Measurements from ENCODE around the gene ALK.

ALK gene

DNA sequence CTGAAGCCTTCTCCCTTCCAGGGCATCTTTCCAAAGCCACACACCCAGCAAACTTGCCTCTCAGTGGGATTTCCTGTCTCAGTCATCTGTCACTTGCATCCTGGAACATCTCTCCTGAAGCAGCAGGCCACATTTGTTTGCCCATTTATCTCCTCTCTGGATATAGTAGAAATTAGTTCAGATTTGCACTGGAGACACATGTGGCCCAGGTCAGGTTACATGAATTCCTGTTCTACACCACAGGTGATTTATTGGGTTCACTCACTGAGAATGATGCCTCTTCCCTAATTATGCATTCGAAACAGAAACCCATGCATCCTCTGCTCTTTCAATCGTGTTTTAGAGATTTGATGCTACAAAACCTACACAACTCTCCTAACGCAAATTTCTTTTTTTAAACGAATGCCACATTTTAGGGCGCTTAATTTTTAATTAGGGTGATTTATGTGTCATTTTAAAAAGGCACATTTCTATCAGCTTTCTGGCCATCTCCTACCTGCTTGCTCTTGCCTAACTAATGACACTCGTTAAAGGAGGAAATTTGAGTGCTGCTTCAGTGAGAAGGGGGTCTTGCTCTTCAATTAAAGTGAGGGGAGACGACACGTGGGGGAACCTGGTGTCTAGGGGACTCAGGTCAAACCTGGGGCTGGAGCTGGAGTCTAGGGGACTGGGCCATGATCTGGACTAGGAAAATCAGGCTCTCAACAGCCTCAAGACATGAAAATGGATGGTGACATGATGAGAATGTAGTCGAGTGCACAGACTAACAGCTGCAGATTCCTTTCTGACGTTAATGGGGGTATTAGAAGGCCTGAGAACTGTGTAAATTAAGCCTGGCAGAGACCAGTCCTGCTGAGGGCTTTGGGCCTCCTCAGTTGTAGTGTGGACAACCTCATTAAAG is 584.8 kb downstream of the ALK start:
- DNase-seq, result no peak

DNA sequence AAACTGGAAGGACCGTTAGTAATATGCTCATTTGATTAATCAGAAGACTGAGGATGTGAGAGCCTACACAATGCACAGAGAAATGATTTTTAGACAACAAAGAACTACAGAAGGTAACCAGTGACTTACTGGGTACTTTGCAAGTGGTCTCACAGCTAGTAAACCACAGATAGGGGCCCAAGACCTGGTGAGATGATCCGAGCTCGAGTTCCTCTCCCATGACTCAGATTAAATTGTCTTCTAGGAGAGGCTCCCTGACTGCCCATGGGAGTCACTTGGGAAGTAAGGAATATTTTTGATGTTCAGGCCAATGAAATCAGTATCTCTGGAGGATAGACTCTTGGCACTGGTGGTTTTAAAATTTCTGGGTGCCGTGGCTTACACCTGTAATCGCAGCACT is 586.0 kb downstream of the ALK start:
- no peak for DNase-seq

DNA sequence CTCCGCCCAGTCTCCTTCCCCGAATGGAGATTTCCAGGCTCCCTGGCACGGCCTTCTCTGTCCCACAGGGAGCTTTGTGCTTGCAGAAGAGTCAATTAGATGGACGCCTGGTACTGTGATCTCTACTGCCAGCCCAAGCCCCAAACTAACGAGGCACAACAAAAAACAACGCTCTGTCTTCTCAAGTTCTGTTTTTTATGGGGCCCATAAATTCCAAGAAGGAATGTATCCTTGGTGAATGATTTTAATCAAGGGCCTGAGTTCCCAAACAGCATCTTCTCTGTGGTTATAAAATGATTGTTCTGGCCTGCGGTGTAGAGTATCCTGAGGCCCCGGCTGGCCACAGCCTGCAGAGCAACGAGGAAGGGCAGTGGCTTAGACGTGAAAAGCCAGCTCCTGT is 586.7 kb downstream of the ALK start:
- DNase-seq, result no peak

DNA sequence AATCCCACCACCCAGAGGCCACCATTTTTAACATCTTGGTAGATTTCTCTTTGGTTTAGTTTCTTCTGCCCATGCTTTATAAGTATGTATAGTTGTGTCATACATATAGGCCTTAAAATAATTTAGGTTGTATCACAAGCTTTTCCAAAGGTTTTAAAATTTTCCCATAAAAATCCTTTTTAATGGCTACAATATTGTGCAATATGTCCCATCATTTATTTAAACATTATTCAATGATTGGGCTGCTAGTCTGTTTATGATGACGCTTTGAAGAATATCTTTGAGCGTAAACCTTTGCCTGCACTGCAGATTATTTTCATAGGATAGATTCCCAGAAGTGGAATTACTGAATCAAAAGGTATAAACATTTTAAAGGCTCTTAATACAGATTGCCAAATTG is 588.8 kb downstream of the ALK start:
- DNase-seq, result no peak

DNA sequence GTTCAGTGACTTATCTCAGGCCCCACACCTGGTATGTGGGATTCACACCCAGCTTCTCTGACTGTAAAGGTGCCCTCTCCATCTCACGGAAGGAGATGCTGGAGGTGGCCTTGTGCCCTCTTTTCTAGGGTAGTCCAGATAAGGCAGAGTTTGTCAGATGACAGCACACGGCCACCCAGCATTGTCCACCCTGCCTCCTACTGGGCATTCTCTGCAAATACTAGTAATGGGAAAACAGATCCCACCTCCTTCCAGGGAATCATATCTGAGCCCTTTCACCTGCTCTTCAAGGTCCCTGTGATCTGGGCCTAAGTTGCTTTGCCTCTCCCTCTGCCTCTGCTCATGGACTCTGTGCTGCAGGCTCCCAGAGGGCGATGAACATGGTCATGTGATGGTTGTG is 591.5 kb downstream of the ALK start:
- no peak for DNase-seq

DNA sequence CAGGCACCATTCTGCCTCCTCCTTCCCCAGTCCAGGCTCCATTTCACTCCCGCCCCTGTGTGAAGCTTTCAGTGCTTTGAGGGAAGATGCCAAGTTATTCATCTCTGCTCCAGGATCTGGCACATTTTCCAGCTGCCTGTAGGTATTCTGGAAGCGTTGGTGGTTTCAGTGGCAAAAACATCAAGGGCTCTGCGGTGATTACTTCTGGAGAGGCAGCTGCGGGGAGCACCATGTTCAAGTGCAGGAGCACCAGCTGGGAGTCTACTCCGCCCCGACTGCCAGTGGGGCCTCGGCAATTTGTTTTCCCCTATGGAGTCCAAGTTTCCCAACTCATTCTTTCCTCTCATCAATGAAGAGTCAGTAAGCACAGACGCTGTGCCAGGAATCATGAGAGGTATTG is 594.5 kb downstream of the ALK start:
- DNase-seq, result peak in 12 of 58 donors; percentile 2 to 36 (median 8)

DNA sequence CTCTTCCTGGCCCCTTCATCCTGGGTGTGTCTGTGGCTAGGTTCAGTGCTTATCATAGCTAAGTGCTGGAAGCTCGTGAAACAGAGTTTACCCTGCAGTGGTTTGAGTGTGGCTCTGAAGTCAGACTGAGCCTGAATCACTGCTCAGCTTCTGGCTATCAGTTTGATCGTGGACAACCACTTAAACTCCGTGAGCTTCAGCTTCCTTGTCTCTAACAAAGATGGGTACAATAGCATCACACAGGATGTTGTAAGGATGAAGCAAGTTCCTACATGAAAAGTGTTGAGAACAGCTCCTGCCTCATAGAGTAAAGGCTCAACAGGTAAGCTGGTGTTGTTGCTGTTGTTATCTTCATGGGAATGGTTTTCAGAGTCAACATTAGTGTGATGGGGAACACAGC is 595.8 kb downstream of the ALK start:
- no peak for DNase-seq

DNA sequence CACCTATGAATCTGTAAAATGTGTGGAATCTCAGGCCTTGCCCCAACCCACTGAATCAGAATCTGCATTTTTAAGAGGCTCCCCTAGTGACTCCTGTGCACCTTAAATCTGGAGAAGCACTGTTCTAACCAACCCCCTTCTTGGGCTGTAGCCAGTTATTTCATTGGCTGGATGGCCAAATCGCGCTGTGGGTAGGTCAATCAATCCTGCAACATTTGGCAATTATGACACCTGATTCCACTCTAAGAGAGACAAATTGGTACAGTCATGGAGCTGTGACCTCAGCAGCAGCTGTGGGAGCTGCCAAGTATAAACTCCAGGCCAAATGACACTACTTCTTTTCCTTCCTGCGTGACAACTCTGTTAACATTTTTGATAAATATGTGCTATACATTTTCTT is 597.4 kb downstream of the ALK start:
- DNase-seq, result no peak

DNA sequence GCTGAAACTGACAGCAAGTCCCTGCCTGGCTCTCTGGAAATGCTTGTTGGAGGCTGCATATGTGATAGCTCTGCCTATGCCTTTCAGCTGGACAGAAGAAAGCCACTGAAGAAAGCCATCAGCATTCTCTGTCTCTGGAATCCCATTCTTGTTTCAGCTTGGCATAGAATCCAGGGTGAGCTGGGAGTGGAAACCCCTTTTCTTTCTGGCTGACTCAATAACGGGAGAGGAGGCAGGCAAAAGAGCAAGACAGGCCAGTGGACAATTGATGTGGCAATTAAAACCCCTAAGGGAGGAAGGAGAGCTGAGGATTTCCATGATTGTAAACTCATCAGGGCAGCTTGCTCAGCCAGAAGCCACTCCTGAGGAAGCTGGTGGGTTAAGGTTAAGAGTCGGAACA is 598.1 kb downstream of the ALK start:
- DNase-seq, result no peak

DNA sequence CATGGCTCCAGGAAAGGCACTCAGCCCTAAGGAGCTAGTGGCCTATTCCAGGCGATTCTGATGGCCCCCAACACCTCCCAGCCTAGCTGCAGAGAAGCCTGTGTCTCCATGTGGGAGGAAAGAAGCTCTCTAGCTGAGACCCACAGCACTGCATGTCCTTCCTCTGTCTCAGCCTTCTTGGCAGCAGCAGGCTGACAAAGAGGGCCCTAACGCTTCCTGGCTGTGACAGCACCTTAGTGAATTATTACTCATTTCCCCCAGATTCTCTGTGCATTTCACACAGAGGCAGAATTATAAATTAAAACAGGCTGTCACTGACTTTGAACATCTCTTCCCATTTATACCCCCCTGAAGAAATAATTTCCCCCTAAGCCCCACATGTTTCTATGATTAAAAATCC is 599.4 kb downstream of the ALK start:
- no peak for DNase-seq

DNA sequence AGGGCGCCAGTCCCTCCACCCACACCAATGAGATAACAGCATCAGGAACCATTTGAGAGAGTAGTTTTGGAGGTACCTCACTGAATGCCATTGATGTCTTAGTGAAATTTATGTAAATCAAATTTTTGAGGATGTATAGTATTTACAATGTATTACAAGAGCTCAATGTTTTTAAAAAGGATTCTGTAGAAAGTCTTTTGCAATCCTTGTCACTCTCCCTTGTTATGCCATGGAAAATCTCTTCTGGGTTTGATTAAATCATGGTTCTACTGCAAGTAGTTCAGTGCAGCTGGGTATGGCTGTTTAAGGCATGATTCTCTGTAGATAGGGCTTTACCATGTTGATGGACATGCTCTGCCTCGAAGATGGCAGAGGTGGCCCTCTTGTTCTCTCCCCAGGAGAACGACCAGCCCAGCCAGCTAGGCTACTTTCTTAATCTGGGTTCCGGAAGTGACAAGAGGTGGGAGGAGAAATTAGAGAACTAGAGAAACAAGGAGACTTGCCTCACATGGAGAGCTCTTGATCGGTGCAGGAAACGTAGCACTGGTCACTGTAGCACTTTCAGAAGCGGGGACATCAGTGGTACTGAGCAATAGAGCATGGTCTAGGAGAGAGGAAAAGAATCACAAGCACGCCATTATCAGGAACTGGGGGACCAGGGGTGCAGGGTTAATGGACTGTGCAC is 603.4 kb downstream of the ALK start:
- DNase-seq, result no peak

DNA sequence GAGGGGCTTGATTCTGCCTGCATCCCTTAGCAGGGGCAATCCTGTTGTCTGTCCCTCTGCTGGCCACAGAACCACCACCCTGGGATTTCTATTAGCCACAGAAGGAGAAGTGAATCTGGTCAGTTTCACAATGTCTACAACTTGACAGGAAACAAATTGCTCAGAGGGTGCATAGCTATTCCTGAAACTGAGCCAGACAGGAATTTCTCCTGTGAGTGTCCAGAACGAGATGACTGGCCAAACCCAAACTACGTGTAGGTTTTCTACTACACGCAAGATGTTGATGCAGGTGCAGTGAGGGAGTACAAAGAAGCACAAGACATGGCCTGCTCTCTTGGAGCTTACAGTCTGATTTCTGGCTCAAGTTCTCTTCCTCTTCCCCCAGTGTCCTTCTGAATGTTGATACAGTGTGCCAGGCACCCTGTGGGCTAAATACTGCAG is 604.3 kb downstream of the ALK start:
- peak in 4 of 58 donors; percentile 3 to 9 (median 5) for DNase-seq

DNA sequence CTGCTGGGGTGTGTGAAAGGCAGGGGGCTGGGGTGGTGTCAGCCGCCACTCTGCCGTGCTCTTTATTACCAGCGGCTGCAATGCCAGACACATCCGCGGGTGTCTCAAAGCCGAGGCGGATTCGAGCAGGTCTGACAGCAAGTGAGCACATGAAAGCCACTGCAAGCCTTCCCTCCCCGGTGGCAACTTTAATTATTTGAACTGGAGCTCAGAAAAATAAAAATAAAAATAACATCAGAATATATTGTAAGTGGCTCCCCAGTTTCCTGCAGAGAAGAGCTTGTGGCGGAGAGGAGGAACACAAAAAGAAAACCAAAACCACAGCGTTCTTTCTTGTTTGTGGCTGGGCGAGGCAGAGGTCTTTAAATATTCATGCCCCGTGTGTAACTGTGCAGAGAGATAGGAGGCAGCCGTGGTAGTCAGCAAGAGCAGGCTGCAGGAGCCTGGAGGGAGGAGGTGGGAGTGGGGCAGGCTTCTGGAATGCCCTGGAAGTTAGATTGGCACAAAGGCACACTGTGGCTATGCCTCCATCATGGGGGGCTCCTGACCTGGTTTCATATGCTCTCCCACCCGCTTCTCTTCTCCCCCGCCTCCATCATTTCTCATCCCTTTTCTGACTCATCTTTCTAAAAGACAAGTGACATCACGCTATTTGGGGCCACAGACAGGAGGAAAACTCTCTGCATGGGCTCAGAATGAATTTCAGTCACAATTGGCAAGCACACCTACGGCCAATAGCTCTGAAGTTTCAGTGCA is 606.4 kb downstream of the ALK start:
- peak in 31 of 58 donors; percentile 2 to 49 (median 18) for DNase-seq

DNA sequence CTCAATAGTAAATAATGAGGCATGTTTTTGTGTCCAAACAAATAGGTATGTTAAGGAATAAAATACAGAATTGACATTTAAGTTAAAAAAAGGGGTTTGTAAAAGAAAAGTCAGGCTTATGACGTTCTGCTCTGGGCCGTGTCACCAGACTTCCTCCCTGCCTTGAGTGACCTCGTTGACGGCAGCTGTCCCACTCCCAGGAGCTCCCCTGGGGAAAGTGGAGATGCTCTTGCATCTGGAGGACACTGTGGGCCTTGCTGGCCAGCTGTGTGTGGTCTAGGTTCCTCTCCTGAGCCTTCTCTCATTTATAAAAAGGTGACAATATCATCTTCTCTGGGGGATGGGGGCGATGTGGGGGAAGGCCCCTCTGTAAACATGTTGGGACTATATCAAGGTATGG is 609.9 kb downstream of the ALK start:
- no peak for DNase-seq

DNA sequence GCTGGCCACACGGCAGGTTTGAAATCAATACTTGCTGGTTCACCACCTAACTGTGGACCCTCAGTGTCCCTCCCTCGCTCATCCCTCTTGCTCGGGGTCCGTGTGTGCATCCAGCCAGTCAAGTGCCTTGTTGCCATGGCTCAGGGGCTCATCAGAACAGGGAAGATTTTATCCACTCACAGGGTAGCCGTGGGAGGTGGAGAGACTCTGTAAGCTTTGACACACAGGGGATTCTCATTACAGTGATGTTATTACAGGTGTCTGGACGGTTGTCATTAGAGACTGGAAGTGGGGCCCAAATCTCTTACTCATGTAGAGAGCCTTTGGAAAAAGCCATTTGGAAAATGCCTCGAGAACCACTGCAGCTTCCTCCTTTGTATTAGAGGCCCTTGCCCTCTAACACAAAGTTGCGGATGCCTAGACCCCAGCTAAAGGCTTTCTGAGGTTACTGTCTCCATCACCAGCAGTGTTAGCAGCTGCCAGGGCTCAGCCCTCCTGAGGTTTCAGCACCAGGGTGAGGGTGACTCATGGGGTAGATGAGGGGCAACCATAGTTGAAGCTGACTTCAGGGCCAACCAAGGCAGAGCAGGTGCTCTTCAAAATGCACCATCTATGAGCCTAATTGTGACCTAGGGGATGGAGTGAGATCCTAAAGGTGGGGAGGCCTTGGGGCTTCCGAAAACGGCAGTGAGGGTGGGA is 610.6 kb downstream of the ALK start:
- DNase-seq, result no peak

DNA sequence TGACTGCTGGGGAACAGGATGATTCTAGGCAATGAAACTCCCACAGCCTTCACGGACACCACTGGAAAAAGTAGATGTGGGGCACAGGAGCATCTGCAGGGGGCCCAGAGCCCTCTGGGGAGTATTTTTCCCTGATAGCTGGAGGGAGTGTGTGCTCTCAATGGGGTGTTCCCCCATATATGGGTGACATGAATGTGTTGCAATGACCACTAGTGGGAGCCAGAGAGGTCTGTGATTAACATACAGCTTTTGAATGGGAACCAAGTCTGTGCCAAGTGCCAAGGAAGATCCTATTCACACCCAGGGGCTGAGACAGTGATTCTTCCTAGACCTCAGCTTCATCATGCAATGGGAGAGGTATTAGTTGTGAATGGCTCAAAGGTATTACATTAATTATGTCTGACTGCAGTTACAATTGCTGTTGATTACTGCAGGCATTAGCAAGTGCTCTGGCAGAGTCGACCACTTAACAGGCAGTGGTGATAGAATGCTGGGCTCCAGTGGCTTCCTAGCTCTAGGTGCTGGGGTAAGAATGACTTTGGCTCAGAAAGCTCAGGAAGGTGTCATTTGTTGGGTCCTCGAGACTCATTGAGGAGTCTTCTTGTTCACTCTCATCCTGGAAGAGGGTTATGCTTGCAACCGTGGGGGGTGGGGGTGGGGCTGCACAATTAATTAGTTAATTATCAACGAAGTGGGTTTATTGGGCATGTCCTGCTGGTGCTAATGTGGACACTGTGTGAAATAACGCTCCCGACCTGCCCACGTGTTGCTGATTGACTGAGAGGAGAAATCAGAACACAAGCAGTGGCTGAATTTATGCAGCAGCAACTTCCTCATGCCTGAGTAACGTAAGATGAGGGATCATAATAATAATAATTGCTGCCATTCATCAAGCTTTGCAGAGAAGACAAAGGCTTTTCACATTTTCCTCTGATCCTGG is 612.0 kb downstream of the ALK start:
- peak in 27 of 58 donors; percentile 4 to 69 (median 24) for DNase-seq

DNA sequence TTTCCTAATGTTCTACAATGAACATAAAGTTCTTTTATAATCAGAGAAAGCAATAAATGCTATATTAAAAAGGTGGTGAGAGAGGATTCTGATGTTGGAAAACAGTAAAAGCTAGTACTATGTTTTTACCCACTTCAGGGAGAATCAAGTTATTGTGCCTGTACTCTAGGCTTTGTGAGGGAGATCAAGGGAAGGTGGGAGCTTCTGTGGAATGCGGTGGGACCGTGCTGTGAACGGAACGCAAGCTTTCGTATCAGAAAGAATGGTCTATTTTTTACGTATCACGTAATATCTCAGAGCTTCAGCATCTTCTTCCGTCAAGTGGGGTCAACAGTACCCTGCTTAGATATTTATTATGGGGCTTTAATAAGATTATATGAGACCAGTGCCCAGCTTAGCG is 613.0 kb downstream of the ALK start:
- DNase-seq, result no peak

DNA sequence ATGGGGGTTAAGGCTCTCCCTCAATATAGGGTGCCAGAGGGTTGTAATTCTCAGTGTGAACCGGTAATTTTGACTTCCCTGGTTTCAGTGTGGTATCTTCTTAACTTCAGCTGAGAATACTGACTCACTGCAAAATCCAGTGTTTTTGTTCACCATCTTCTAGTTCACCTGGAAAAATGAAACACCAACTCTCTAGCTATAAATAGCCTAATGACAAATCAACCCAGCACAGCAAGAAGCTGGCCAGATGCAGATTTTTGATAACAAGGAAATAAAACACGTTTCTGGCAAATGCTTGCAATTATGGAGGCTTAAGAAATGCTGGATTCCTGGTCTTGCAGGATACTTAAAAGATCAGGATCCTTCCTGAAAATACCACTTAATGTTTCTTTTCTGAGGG is 613.9 kb downstream of the ALK start:
- no peak for DNase-seq

DNA sequence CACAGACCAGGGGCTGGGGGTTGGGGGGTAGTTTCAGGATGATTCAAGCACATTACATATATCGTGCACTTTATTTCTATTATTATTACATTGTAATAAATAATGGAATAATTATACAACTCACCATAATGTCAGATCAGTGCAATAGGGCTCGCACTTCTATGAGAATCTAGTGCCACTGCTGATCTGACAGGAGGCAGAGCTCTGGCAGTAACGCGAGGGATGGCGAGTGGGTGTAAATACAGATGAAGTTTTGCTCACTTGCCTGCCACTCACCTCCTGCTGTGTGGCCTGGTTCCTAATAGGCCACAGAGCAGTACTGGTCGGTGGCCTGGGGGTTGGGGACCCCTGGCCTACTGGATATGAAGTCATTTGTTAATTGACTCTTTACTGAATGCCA is 615.6 kb downstream of the ALK start:
- no peak for DNase-seq

DNA sequence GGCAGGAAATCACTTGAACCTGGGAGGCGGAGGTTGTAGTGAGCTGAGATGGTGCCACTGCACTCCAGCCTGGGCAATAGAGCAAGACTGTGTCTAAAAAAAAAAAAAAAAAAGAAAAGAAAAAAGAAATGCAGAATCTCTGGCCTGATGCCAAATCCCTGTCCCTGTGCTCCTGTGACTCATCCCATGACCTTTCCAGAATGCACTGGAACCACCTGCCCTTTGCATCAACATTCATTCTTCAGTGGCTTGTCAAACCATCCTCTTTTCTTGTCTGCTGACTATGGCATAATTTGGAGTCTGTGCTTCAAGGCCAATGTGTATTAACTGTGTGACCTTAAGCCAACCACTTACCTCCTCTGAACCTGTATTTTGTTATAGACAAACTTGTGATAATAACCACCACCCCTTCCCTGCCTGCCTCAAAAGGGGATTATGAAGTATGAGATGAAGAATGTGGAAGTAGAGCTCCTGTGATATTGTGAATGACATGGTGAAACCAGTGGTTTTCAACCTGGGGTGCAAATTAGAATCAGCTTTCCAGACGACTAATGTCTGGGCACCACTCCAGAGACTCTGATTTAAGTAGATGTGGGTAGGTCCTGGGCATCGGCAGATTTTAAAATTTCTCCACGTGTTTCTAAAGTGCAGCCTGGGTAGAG is 616.9 kb downstream of the ALK start:
- no peak for DNase-seq
